Measurements from ENCODE around the gene ZNF668. TPM values are rescaled to one million over a fixed set of nuclear protein-coding genes. Genes with fewer than 3 reads are reported as not detected.
A peak's percentile ranks its signal among the peaks of the same experiment; 100 is the strongest.

Gene ZNF668
- total and polyA plus RNA-seq, 2 of the 8 experiments (the other 6 are each of a cell fraction or from before 2014, with no cell fraction given), result 14.0 to 14.3 TPM

DNA sequence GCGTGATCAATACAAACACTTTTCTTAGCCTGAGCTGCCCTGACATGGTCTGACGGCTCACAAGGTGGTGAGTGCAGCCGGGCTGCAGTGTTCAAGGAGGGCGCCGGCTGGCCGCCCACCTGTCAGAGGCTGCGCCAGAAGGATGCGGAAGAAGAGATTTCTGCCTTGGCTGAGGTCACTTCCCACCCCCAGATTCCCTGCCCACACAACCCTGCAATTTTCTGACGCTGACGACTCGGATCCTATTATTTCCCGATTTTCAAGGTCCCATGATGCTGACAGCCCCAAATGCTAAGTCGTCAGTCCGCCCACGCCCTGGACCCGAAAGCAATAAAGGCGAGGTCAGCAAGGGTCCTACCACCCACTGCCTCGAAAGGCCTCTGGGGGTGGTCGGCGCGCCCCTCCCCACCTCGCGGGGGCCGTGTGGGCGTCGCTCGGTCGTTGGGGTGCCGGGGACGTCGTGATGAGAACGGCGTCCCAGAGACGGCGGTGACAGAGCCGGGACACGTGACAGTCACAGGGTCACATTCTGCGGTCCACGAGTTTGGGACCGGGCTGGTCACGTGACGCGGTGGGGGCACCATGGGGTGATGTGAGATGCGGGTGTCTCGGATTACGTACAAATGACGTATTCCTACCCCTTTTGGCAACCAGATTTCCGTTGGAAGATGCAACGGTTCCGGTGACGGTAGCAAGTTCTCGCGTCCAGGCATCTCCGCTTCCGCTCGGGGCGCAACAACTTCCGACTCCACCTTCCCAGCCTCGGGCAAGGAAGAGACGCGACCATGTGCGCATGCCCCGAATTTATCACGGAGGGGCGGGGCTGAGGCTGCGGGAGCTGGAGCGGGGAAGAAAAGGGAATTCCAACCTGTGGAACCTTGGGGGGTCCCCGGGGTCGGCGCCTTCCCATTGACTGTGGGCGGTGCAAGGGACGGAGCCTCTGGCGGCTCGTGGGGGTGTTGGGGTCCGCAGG is 41.0 kb downstream of the ZNF668 start, which contains the start of gene STX4 (continued):
- no peak for TF ChIP-seq RAD21 (IDR thresholded peaks at IDR 0.05 in 1 of 2, conservative IDR thresholded peaks at IDR 0.05 in 1 of 2; ENCODE audit: low read depth in 2 of 2, low read length in 2 of 2)
- TF ChIP-seq, protein P1, sequence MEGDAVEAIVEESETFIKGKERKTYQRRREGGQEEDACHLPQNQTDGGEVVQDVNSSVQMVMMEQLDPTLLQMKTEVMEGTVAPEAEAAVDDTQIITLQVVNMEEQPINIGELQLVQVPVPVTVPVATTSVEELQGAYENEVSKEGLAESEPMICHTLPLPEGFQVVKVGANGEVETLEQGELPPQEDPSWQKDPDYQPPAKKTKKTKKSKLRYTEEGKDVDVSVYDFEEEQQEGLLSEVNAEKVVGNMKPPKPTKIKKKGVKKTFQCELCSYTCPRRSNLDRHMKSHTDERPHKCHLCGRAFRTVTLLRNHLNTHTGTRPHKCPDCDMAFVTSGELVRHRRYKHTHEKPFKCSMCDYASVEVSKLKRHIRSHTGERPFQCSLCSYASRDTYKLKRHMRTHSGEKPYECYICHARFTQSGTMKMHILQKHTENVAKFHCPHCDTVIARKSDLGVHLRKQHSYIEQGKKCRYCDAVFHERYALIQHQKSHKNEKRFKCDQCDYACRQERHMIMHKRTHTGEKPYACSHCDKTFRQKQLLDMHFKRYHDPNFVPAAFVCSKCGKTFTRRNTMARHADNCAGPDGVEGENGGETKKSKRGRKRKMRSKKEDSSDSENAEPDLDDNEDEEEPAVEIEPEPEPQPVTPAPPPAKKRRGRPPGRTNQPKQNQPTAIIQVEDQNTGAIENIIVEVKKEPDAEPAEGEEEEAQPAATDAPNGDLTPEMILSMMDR (IDR thresholded peaks at IDR 0.05; ENCODE audit: control extremely low read depth in 1 of 3, insufficient read depth in 1 of 3, low read depth in 1 of 3, low read length in 3 of 3), result no peak
- no peak for TF ChIP-seq ZNF274 (IDR thresholded peaks at IDR 0.05; ENCODE audit: borderline replicate concordance, extremely low read depth, low read length)
- TF ChIP-seq, protein P2, sequence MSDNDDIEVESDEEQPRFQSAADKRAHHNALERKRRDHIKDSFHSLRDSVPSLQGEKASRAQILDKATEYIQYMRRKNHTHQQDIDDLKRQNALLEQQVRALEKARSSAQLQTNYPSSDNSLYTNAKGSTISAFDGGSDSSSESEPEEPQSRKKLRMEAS (IDR thresholded peaks at IDR 0.05), result peak; percentile 97
- peak; percentile 28 for TF ChIP-seq SIX5 (IDR thresholded peaks at IDR 0.05; ENCODE audit: low read depth, low read length)
- peak; percentile 46 for TF ChIP-seq ASH2L (IDR thresholded peaks at IDR 0.05; ENCODE audit: low read length)
- TF ChIP-seq SAP30 (IDR thresholded peaks at IDR 0.05; ENCODE audit: insufficient read depth, insufficient replicate concordance, low read length), result peak; percentile 71
- peak; percentile 96 for TF ChIP-seq GABPA (IDR thresholded peaks at IDR 0.05; ENCODE audit: borderline replicate concordance, insufficient read depth, low read length)
- no peak for TF ChIP-seq CTBP2 (IDR thresholded peaks at IDR 0.05; ENCODE audit: borderline replicate concordance, insufficient read depth, insufficient read length, low read length)
- TF ChIP-seq RNF2 (IDR thresholded peaks at IDR 0.05; ENCODE audit: borderline replicate concordance, low read depth, low read length, missing control alignments, poor library complexity, severe bottlenecking), result no peak
- TF ChIP-seq RFX5 (IDR thresholded peaks at IDR 0.05; ENCODE audit: borderline replicate concordance, low read depth, low read length), result no peak
- TF ChIP-seq TCF12 (IDR thresholded peaks at IDR 0.05; ENCODE audit: low read depth, low read length), result no peak
- TF ChIP-seq ATF2 (IDR thresholded peaks at IDR 0.05; ENCODE audit: low read length), result peak; percentile 89; the same call in 1 of the 2 replicates
- TF ChIP-seq, protein P3, sequence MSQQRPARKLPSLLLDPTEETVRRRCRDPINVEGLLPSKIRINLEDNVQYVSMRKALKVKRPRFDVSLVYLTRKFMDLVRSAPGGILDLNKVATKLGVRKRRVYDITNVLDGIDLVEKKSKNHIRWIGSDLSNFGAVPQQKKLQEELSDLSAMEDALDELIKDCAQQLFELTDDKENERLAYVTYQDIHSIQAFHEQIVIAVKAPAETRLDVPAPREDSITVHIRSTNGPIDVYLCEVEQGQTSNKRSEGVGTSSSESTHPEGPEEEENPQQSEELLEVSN (IDR thresholded peaks at IDR 0.05), result peak; percentile 88
- no peak for TF ChIP-seq CBX5 (IDR thresholded peaks at IDR 0.05; ENCODE audit: low read depth, low read length)
- no peak for TF ChIP-seq SP1 (IDR thresholded peaks at IDR 0.05; ENCODE audit: low read depth, low read length)
